Endothelial cell of umbilical vein (primary cell): ENCODE results near the gene CFAP43. TPM values are rescaled to one million over a fixed set of nuclear protein-coding genes. Genes with fewer than 3 reads are reported as not detected.

Experiments used
- BruUV-seq: library from RNA; stranded (reverse); fragments of 400-500 nt; replicated peaks from 2 replicates; lab custom pipeline; 2021; lab: Mats Ljungman, UMichigan
- CTCF ChIA-PET: fragments of 300-600, 350-600 bp; sonication (Branson Sonifier 250); formaldehyde crosslinking; loops from one replicate; lab custom pipeline; 2021; ENCODE audit warnings: antibody characterized with exemption, inconsistent platforms; lab: Charles Lee
- POLR2A ChIA-PET: fragments of 300-600, 350-600 bp; sonication (Branson Sonifier 250); formaldehyde crosslinking; loops from one replicate; lab custom pipeline; 2021; ENCODE audit warnings: antibody characterized with exemption, inconsistent platforms; lab: Charles Lee
- DNase-seq: peaks from one replicate; pipeline ENCODE4 v3.0.0-alpha.2; 2011; ENCODE audit warnings: low read depth, low spot score
- FAIRE-seq: peaks from 2 replicates; lab custom pipeline; 2011; peaks lifted over from hg19 to GRCh38; lab: Jason Lieb, UNC
- H2AFZ ChIP-seq: 2 replicates; pipeline ENCODE4 v1.6.0; 2012; ENCODE audit warnings: low read depth, low read length, control low read depth, inconsistent platforms
- H3K27ac ChIP-seq: 2 replicates; pipeline ENCODE4 v1.5.1; 2011; ENCODE audit warnings: low read depth, mild to moderate bottlenecking, control low read depth, low read length, moderate library complexity; ENCODE audit not compliant: insufficient read depth
- H3K27me3 ChIP-seq, 2 experiments: 2 replicates each; pipeline versions ENCODE4 v1.6.0 to v1.6.1; 2011; ENCODE audit warnings: low read length in 2 of 2, mixed read lengths in 1 of 2; ENCODE audit not compliant: control insufficient read depth in 2 of 2, insufficient read depth in 2 of 2
- H3K36me3 ChIP-seq, 2 experiments: 2 replicates in 1 of 2; 3 replicates in 1 of 2; pipeline ENCODE4 v1.5.1; 2011; ENCODE audit warnings: low read length in 2 of 2, mild to moderate bottlenecking in 1 of 2, moderate library complexity in 1 of 2; ENCODE audit not compliant: control insufficient read depth in 2 of 2, insufficient read depth in 2 of 2; ENCODE audit errors: extremely low read depth in 1 of 2
- H3K4me1 ChIP-seq: 3 replicates; pipeline ENCODE4 v1.5.1; 2011; ENCODE audit warnings: mild to moderate bottlenecking, low read length; ENCODE audit not compliant: control insufficient read depth, insufficient read depth; ENCODE audit errors: extremely low read depth
- H3K4me2 ChIP-seq: 2 replicates; pipeline ENCODE4 v1.6.1; 2011; ENCODE audit warnings: low read length, control low read depth, mixed read lengths; ENCODE audit not compliant: insufficient read depth
- H3K4me3 ChIP-seq, 3 experiments: fragments of 200-600 bp in 1 of 3; sonication (generic), shearing (Covaris generic) in 1 of 3; replicated peaks in 1 of 3; 2 replicates each; pipeline ENCODE4 v1.5.1; 2011 to 2016; ENCODE audit warnings: control low read depth in 3 of 3, low read length in 3 of 3, mild to moderate bottlenecking in 2 of 3, inconsistent platforms in 1 of 3, low read depth in 1 of 3, moderate library complexity in 1 of 3; ENCODE audit not compliant: insufficient read depth in 1 of 3
- H3K79me2 ChIP-seq: 2 replicates; pipeline ENCODE4 v1.6.0; 2012; ENCODE audit warnings: low read length, inconsistent platforms; ENCODE audit not compliant: control insufficient read depth, insufficient read depth
- H3K9ac ChIP-seq: replicated peaks from 2 replicates; pipeline ENCODE3; 2011; ENCODE audit warnings: low read length, control low read depth; ENCODE audit not compliant: insufficient read depth; ENCODE audit errors: extremely low read depth
- H3K9me1 ChIP-seq: replicated peaks from 3 replicates; pipeline ENCODE4 v1.6.0; 2011; ENCODE audit warnings: mild to moderate bottlenecking, low read length; ENCODE audit not compliant: control insufficient read depth, insufficient read depth; ENCODE audit errors: extremely low read depth
- H3K9me3 ChIP-seq: replicated peaks from 2 replicates; pipeline ENCODE4 v1.5.1; 2012; ENCODE audit warnings: low read length, inconsistent platforms; ENCODE audit not compliant: control insufficient read depth, insufficient read depth
- H4K20me1 ChIP-seq: replicated peaks from 2 replicates; pipeline ENCODE3; 2011; ENCODE audit warnings: mild to moderate bottlenecking, low read length; ENCODE audit not compliant: control insufficient read depth, insufficient read depth; ENCODE audit errors: extremely low read depth
- EZH2 ChIP-seq: IDR thresholded peaks from 2 replicates; pipeline ENCODE4 v1.6.1; 2012; ENCODE audit warnings: borderline replicate concordance, low read depth, mild to moderate bottlenecking, moderate library complexity, low read length, inconsistent platforms; ENCODE audit not compliant: severe bottlenecking
- FOS ChIP-seq: IDR thresholded peaks from 2 replicates; pipeline ENCODE4 v1.6.1; 2011; ENCODE audit warnings: mild to moderate bottlenecking, low read length, moderate library complexity, borderline replicate concordance; ENCODE audit not compliant: insufficient read depth
- GATA2 ChIP-seq: IDR thresholded peaks from 2 replicates; pipeline ENCODE4 v1.7.0; 2011; ENCODE audit warnings: low read depth, mild to moderate bottlenecking, moderate library complexity, mixed read lengths, low read length; ENCODE audit not compliant: insufficient read length, insufficient read depth
- JUN ChIP-seq: IDR thresholded peaks from 2 replicates; pipeline ENCODE4 v1.6.1; 2011; ENCODE audit warnings: borderline replicate concordance, low read depth; ENCODE audit not compliant: insufficient read length, insufficient read depth
- MYC ChIP-seq: IDR thresholded peaks from one replicate; pipeline ENCODE4 v1.6.1; 2011; ENCODE audit warnings: mild to moderate bottlenecking, low read depth, low read length
- POLR2A ChIP-seq: IDR thresholded peaks from 2 replicates; pipeline ENCODE4 v1.6.1; 2012; ENCODE audit warnings: low read depth, mild to moderate bottlenecking, control low read depth, low read length
- POLR2AphosphoS5 ChIP-seq: IDR thresholded peaks from 2 replicates; pipeline ENCODE4 v1.6.1; 2012; ENCODE audit warnings: low read depth, mild to moderate bottlenecking, control low read depth, low read length, moderate library complexity; ENCODE audit not compliant: insufficient read depth
- dilution Hi-C: fragments of 300-500 bp; cut with MboI; formaldehyde crosslinking; loops from one replicate; pipeline ENCODE4 v1.15.0; 2019; ENCODE audit warnings: low sequenced_read_pairs; ENCODE audit not compliant: extremely low pct_ligation_motif_present
- intact Hi-C: fragments of 100-400 bp; cut with micrococcal nuclease; formaldehyde crosslinking; loops from one replicate; pipeline ENCODE4 v1.10.0; 2022
- polyA plus RNA-seq, 4 experiments: library from polyadenylated mRNA; depleted of rRNA in 3 of 4; stranded (reverse) in 3 of 4; unstranded in 1 of 4; fragments of >200 nt; gene quantifications; 2 replicates each; pipeline versions ENCODE4 v1.2.1 to v1.2.3, GENCODE V29; 2011 to 2012; ENCODE audit warnings: missing spikeins in 1 of 4
- total RNA-seq: library from RNA; stranded (reverse); gene quantifications from 2 replicates; pipeline ENCODE4 v1.2.3, GENCODE V29; 2021
- TF ChIP-seq, protein P1 (sequence below), 2 donors: IDR thresholded peaks; 1 replicate in 1 of 2; 2 replicates in 1 of 2; pipeline ENCODE4 v1.5.1; 2011; ENCODE audit warnings: low read length in 2 of 2, mild to moderate bottlenecking in 2 of 2, moderate library complexity in 2 of 2, control low read depth in 1 of 2, inconsistent platforms in 1 of 2, low read depth in 1 of 2; ENCODE audit not compliant: insufficient read depth in 1 of 2; ENCODE audit errors: extremely low read depth in 1 of 2
- TF ChIP-seq, protein P2 (sequence below): IDR thresholded peaks from 2 replicates; pipeline ENCODE4 v1.6.1; 2011; ENCODE audit not compliant: insufficient read depth, insufficient read length

The CFAP43 gene
- total and polyA plus RNA-seq, 2 donors (not counting 3 experiments of a cell fraction or from before 2014, with no cell fraction given) = 0.04 TPM; not detected in 1

DNA sequence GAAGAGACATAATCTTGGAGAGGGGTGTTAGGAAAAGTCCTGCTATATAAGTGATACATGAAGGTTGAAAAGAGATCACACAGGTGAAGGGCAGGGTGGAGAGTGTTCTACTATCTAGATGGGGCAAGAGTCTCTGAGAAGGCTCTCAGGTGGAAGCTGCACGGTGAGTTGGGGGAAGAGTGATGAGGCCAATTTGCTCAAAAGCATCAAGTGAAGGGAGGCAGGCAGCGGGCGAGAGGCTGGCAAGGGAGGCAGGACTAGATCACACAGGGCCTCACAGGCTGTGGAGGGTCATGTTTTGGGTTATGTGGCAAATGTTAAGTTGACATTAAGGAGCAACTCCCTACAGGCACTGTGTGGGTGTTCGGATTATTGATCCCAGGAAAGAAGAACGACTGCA lies 143.9 kb downstream of the CFAP43 start:
- Histone ChIP-seq H3K36me3 (no peaks in the 10 kb centered on the region), H3K4me3 (no peak overlapping the region), H3K4me2 (no peak overlapping the region), H3K27ac (no peak overlapping the region), H3K4me1 (no peaks in the 10 kb centered on the region), H2AFZ (no peak overlapping the region), H3K9me3 (peaks cover 6% of the 10 kb centered on the region), H3K27me3 (no peaks in the 10 kb centered on the region), H3K9me1 (no peaks in the 10 kb centered on the region), H3K9ac (no peak overlapping the region), H4K20me1 (no peaks in the 10 kb centered on the region), H3K79me2 (no peaks in the 10 kb centered on the region)
- DNase-seq = no peak
- TF ChIP-seq, protein P1, sequence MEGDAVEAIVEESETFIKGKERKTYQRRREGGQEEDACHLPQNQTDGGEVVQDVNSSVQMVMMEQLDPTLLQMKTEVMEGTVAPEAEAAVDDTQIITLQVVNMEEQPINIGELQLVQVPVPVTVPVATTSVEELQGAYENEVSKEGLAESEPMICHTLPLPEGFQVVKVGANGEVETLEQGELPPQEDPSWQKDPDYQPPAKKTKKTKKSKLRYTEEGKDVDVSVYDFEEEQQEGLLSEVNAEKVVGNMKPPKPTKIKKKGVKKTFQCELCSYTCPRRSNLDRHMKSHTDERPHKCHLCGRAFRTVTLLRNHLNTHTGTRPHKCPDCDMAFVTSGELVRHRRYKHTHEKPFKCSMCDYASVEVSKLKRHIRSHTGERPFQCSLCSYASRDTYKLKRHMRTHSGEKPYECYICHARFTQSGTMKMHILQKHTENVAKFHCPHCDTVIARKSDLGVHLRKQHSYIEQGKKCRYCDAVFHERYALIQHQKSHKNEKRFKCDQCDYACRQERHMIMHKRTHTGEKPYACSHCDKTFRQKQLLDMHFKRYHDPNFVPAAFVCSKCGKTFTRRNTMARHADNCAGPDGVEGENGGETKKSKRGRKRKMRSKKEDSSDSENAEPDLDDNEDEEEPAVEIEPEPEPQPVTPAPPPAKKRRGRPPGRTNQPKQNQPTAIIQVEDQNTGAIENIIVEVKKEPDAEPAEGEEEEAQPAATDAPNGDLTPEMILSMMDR (IDR thresholded peaks at IDR 0.05; ENCODE audit: extremely low read depth in 1 of 2, insufficient read depth in 1 of 2, low read depth in 1 of 2, low read length in 2 of 2) = no peak
- TF ChIP-seq POLR2A (no peak), EZH2 (no peak), GATA2 (no peak), FOS (no peak), MYC (no peak), POLR2AphosphoS5 (no peak), JUN (no peak)
- TF ChIP-seq, protein P2, sequence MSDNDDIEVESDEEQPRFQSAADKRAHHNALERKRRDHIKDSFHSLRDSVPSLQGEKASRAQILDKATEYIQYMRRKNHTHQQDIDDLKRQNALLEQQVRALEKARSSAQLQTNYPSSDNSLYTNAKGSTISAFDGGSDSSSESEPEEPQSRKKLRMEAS = no peak
- dilution Hi-C loops = no loop called here
- ChIA-PET POLR2A (no interaction called here), CTCF (interaction anchor here (2.7 kb wide), 1 partner anchor 33 kb away, joined by 7 read pairs; the partner anchor contains the start of gene SFR1)
- intact Hi-C loops = no loop called here
- FAIRE-seq = no peak
- BruUV-seq = no TSS peak
